HG03064 (cell line): Measurements from ENCODE around the gene OR51I2.

Experiments
- ATAC-seq: cut with Tn5 transposase; IDR thresholded peaks from one replicate; pipeline ENCODE4 v1.9.1; 2021; ENCODE audit warnings: low read depth; ENCODE audit not compliant: unreplicated experiment

The OR51I2 gene

DNA sequence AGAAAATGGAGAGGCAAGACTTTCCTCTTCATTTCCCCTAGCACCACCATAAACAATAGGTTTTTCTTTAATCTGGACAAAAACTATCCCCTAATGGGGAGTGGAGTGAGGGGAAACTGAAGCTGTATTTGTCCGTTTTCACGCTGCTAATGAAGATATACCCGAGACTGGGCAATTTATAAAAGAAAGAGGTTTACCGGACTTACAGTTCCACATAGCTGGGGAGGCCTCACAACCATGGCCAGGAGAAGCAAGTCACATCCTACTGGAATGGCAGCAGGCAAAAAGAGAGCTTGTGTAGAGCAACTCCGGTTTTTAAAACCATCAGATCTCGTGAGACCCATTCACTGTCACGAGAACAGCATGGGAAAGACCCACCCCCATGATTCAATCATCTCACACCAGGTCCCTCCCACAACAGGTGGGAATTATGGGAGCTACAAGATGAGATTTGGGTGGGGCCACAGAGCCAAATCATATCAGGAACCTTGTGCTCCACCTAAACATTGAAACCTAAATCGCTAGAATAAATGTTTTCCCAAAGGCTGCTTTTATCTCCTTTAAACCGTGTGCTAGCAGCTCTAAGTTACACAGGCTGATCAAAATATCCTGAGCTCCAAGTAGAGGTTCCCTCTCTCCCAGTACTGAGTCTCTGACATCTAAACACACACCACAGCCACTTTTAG, 56.4 kb downstream of the OR51I2 start:
- ATAC-seq, result no peak
